Activated effector memory CD4-positive, alpha-beta T cell treated with Interleukin-2 at 50 U/mL for 16 hours (primary cell): ENCODE data around the gene KCNK5.

Experiments
- DNase-seq: peaks from one replicate; pipeline ENCODE4 v3.0.0-alpha.2; 2020

The KCNK5 gene

DNA sequence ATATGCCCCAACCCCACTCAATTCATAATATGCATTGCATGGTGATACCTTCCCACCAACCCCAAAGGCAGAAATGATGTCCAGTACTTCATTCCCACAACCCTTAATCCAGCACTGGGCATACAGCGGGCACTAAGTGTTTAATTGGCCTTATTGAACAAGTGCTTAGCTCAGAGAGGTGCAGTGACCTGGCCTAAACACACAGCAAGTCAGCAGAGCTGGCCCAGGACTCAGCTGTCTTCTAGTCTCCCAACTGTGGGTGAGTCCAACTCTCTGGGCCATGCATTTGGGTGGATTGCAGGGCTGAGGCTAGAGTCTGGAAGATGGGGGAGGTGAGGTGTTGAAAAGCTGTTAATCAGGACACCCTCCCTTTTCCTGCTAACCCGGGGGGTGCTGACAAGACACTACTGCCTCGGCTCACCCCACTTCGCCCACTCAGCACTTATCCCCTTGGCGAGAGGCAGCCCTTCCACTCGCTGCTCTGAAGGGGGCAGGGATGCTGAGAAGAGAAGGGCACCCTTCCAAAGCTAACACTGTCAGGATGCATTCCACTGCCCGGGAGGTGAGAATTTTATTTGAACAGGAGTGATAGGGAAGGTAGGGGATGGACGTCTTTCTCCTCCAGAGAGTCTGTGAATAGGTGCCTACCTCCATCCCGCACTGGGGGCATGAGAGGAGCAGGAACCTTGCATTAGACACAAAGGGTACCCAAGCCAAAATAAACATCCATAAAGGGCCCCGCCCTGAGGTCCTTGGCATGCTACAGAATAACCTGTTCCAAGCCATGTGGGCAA is 14.2 kb downstream of the KCNK5 start:
- DNase-seq, result no peak

- no peak for DNase-seq
Measured at GRCh38 chr6:39214120-39214813, 15.0 kb downstream of the KCNK5 start.

GRCh38 chr6:39213195-39213920 is 15.9 kb downstream of the KCNK5 start:
- DNase-seq, result no peak

- no peak for DNase-seq
Measured at GRCh38 chr6:39211183-39211582, 18.1 kb downstream of the KCNK5 start.

DNA sequence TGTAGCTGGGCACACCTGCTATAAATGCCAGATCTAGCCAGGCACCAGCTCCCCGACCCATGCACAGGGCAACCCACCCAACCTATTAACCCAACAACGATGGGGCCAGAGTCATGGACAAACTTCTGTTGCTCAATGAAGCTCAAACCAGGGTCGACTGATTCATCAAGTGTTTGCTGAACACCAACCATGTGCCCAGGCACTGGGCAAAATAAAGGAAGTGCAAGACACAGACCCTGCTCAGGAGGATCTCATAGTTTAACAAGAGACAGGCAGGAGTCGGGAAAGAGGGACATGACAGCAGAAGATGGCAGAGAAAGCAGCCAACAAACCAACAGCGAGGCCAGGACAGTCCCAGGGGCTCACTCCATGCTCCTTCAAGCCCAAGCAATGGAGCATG is 18.8 kb downstream of the KCNK5 start:
- DNase-seq, result no peak

GRCh38 chr6:39209911-39210310 is 19.4 kb downstream of the KCNK5 start:
- DNase-seq, result no peak

- DNase-seq, result no peak
Measured at GRCh38 chr6:39209360-39209811, 19.9 kb downstream of the KCNK5 start.

DNA sequence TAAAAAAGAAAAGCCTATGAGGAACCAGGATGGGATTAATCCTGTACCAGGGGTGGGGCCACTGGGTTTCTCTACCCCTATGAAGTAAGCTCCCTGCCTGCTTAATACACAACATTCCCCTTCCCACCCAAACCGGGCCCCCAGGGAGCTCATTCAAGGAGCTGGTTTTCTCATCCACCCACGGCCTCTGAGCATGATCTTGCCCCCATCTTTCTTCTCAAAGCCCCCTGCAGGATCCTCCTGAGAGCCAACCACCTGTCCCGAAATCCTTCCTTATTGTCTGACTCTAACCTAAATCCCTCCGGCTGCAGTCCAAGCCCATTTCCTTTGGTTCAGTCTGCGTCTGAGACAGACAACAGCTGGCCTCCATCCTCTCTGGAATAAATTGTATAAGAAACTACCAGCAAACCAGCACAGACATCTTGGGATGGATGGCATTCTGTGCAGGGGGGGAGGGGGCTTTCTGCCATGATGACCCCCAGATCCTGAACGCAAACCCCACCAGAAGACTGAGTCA is 21.0 kb downstream of the KCNK5 start:
- DNase-seq, result no peak

- no peak for DNase-seq
Measured at GRCh38 chr6:39207416-39208222, 21.7 kb downstream of the KCNK5 start.

GRCh38 chr6:39206250-39206721 is 23.0 kb downstream of the KCNK5 start:
- no peak for DNase-seq

DNA sequence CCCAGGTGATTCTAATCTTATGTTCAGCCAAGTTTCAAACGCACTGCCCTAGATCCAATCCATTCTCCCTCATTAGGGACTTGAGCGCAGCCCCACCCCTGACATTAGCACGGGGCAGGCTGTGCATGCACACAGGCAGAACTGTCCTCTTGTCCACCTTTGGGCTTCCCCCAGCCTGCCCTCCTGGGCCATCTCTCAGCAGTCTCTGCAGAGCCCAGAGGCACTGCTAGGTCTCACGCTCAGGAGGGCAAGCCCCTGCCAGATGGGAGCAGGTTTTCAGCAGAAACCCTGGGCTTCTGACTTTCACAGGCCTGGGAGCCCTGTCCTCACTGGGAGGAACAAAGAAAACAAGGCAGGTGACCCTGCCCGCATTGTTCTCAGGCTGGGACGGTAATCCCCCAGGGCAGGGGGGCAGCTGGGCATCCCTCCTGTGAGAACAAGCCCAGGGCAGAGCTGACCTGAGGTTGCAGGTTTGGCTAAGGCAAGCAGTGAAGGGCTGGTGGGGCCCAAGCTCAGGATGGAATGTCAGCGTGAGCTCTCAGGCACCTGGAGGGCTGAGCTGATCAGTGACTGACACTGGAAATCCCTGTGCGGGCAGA is 24.5 kb downstream of the KCNK5 start:
- no peak for DNase-seq

GRCh38 chr6:39204160-39204495 is 25.1 kb downstream of the KCNK5 start:
- DNase-seq, result no peak

DNA sequence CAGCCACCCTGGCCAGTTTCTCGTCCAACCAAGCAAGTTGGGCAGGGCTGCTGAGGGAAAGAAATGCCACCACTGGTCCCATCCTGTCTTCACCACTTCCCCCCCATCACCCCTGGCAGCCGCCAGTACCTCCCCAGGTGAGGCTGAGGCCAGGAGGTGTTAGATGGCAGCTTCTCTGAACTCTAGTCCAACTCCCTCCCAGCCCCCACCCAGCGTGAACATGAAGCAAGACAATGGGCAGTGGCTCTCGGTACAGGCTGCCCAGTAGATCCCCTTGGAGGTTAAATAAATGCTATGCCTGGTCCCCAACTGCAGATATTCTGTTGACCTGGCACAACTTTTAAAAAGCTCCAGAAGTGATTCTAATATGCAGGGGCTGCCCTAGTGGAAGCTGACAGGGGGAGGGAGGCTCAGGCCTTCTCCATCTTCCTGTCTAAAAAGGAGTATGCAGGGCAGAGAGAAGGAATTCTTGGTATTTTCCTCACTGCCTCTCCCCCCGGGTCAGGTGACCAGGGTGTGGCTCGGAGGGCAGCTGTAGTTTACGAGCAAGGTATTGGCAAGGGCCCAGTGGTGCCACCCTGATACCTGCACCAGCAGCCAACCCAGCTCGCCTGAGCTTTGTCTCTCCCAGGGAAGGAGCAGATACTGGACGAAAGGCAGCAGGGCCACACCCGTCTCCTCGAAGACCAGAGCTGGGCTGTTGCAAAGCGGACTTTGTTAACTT is 25.7 kb downstream of the KCNK5 start:
- no peak for DNase-seq

- no peak for DNase-seq
Measured at GRCh38 chr6:39202166-39202565, 27.1 kb downstream of the KCNK5 start.

- DNase-seq, result no peak
Measured at GRCh38 chr6:39200498-39201020, 28.7 kb downstream of the KCNK5 start.

DNA sequence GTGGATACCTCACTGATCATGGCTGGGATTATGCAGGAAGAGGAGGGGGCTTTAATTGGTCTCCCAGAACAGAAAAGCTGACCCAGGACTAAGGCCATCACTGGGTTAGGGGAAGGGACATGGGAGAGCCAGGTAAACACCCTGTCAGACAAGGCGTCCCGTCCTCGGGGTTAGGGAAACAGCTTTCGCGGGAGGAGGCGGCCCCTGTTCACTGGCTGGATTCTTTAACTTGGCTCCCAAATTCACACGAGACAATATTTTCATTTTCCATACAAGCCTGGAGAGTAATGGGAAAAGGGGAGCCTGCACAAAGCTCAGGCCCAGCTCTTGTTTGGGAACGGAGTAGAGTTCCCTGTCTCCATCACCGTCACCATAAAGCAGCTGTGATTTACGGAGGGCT is 29.3 kb downstream of the KCNK5 start:
- no peak for DNase-seq

DNA sequence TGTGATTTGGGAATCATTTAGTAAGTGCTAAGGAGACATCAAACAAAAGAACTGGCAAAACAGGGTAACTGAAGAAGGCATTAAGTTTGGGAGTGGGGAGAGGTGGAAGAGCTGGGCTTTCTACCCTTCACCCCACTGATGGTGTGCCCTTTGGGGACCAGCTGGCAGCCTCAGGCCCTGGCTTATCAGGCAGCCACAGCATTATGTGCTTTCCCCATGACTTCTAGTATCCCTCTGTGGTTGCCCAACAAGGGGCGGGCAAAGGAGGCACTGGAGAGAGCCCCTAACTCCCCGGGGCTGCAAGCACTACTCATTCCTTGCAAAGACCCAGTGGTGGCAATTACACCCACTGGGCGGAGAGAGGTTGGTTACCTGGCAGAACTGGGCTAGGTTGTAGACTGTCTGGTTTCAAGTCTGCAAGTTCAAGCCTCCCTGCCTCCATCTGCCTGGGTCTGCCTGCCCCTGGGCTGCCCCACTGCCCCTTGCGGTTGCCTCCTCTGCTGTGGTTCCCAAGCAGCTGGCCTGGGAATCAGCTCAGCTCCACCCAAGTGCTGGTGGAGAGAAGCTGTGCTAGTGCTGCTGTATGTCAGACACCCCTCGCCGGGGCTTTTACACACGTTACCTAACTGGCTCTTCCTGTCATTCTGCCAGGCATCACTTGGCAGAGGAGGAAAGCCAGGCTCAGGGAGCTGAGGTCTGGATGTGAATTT is 29.9 kb downstream of the KCNK5 start:
- no peak for DNase-seq

DNA sequence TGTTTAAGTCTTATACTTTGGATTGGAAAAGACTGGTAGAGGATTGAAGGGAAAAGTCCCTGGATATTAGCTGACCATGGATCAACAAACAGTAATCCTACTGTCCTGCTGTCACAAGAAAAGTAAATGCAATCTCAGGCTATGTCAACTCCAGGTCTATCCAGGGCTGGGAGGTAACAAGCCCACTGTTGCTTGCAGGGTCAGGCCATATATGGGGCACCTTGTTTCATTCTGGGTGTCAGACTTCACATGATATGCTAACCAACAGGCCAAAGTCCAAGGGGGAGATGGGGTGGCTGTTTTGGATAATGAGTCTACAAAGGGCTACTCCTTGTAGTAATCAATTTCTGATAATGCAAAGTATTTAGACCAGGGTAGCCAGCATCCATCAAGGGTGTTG is 30.7 kb downstream of the KCNK5 start:
- no peak for DNase-seq

GRCh38 chr6:39197922-39198500 is 31.3 kb downstream of the KCNK5 start:
- DNase-seq, result no peak

DNA sequence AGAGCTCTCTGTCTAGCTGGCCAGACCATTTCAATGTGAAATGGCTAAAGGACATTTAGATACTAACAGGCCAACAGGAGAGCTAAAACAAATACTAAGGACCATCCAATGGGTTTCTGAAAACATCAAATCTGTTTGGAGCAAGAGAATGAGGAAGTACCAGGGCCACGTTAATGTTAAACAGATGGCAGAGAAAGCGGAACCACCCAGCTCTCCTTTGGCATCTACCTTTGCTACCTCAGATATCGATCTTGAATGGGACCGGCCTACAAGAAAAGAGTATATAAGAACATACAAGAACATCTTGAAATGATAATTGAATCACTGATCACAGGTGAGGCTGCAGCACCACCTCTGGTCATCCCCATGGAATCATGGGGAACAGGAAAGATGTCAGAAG is 31.8 kb downstream of the KCNK5 start:
- no peak for DNase-seq
